Esophagus squamous epithelium (tissue), 5 donors: ENCODE data around the gene PHIP. TPM values are rescaled to one million over a fixed set of nuclear protein-coding genes. Genes with fewer than 3 reads are reported as not detected.
"Not testable (repeated sequence)": the region's sequence is repeated elsewhere in the genome, so short reads cannot be mapped to it uniquely, and the experiment has no call there.

Source experiments
- DNase-seq: peaks from one replicate; lab custom pipeline; 2025; lab: John Stamatoyannopoulos, UW
- H3K27ac ChIP-seq, 4 donors: fragments of 200-600 bp; sonication (generic); one replicate each; pipeline ENCODE4 v1.5.1; 2016 to 2019; ENCODE audit warnings: mild to moderate bottlenecking in 1 of 4
- H3K27me3 ChIP-seq, 4 donors: fragments of 200-600 bp; sonication (generic); 1 replicate in 3 of 4; 2 replicates in 1 of 4; pipeline versions ENCODE4 v1.5.1 to v1.6.0; 2017 to 2021; ENCODE audit warnings: antibody characterized with exemption in 1 of 4
- H3K36me3 ChIP-seq, 3 donors: fragments of 200-600 bp; sonication (generic); one replicate each; pipeline ENCODE4 v1.5.1; 2016 to 2019
- H3K4me1 ChIP-seq, 3 donors: fragments of 200-600 bp; sonication (generic); one replicate each; pipeline ENCODE4 v1.5.1; 2017 to 2019
- H3K4me3 ChIP-seq, 4 donors: fragments of 200-600 bp; sonication (generic); 1 replicate in 3 of 4; 2 replicates in 1 of 4; pipeline ENCODE4 v1.5.1; 2016 to 2019; ENCODE audit warnings: mild to moderate bottlenecking in 2 of 4, moderate library complexity in 1 of 4
- H3K9me3 ChIP-seq, 3 donors: fragments of 200-600 bp; sonication (generic); one replicate each; pipeline ENCODE4 v1.5.1; 2016 to 2019
- CTCF ChIP-seq, 6 experiments: fragments of 450-650 bp in 4 of 6; fragments of 200-600 bp in 2 of 6; sonication (generic) in 2 of 6; IDR thresholded peaks; one replicate each; pipeline ENCODE4 v1.5.1; 2016 to 2019; ENCODE audit warnings: antibody characterized with exemption in 6 of 6, mild to moderate bottlenecking in 4 of 6, moderate library complexity in 4 of 6
- POLR2A ChIP-seq, 4 donors: fragments of 450-650 bp; IDR thresholded peaks; one replicate each; pipeline ENCODE4 v1.6.1; 2017; ENCODE audit warnings: antibody characterized with exemption in 4 of 4, mild to moderate bottlenecking in 4 of 4, moderate library complexity in 3 of 4
- WGBS, 2 donors: methylation state at CpG; one replicate each; pipeline ENCODE4 v1.1.5; 2018; 5-methylcytosine and 5-hydroxymethylcytosine counted together
- intact Hi-C: fragments of 100-400 bp; cut with DNase I; formaldehyde crosslinking; loops from one replicate; pipeline ENCODE4 v1.15.0; 2022
- total RNA-seq, 4 donors: library from RNA; depleted of rRNA; stranded (reverse); fragments of >200 nt; gene quantifications; one replicate each; pipeline ENCODE4 v1.1.0, GENCODE V29; 2016
- donor health status: DM: yes; HTN: yes; CAD: no.

The PHIP gene
- total RNA-seq, 4 donors from 2014 or later, result 11.5 to 24.0 (median 17.1) TPM

GRCh38 chr6:78942446-78942845 lies 135.6 kb downstream of the PHIP start:
- Histone ChIP-seq H3K27ac (no peak overlapping the region), H3K4me3 (no peak overlapping the region), H3K36me3 (peaks cover 0 to 96% (median 3%) of the 10 kb centered on the region in 3 donors), H3K4me1 (no peaks in the 10 kb centered on the region), H3K27me3 (no peaks in the 10 kb centered on the region), H3K9me3 (no peaks in the 10 kb centered on the region)
- DNase-seq, result no peak
- intact Hi-C loops, result no loop called here
- TF ChIP-seq CTCF (IDR thresholded peaks at IDR 0.05), result no peak
- WGBS, 2 donors, result 100% methylated on average over 1 of the region's 1 CpG

- 89 to 90% methylated on average over 2 of the region's 2 CpGs for WGBS, 2 donors
- TF ChIP-seq POLR2A (IDR thresholded peaks at IDR 0.05), result no peak
- no peak for TF ChIP-seq CTCF (IDR thresholded peaks at IDR 0.05)
- Histone ChIP-seq H3K9me3 (no peaks in the 10 kb centered on the region), H3K27me3 (no peaks in the 10 kb centered on the region), H3K4me3 (no peak overlapping the region), H3K4me1 (no peaks in the 10 kb centered on the region), H3K27ac (no peak overlapping the region), H3K36me3 (peaks cover 0 to 46% (median 0%) of the 10 kb centered on the region in 3 donors)
- DNase-seq, result no peak
- intact Hi-C loops, result no loop called here
Observed at GRCh38 chr6:78936515-78936914, 141.5 kb downstream of the PHIP start.

GRCh38 chr6:78935553-78935952 lies 142.5 kb downstream of the PHIP start:
- intact Hi-C loops, result no loop called here
- Histone ChIP-seq H3K9me3 (no peaks in the 10 kb centered on the region), H3K4me3 (no peak overlapping the region), H3K4me1 (no peaks in the 10 kb centered on the region), H3K36me3 (peaks cover 0 to 36% (median 0%) of the 10 kb centered on the region in 3 donors), H3K27ac (no peak overlapping the region), H3K27me3 (no peaks in the 10 kb centered on the region)
- DNase-seq, result no peak
- 98 to 100% methylated on average over 2 of the region's 2 CpGs for WGBS, 2 donors
- TF ChIP-seq CTCF (IDR thresholded peaks at IDR 0.05) (no peak), POLR2A (IDR thresholded peaks at IDR 0.05) (no peak)

- Histone ChIP-seq H3K9me3 (peaks cover 0 to 12% (median 7%) of the 10 kb centered on the region in 3 donors), H3K27ac (no peak overlapping the region)
- intact Hi-C loops, result no loop called here
Observed at GRCh38 chr6:78925317-78925716, 152.7 kb downstream of the PHIP start.

GRCh38 chr6:78921168-78921567 lies 156.9 kb downstream of the PHIP start:
- intact Hi-C loops, H3K27ac ChIP-seq: not testable (repeated sequence)
- 89 to 100% methylated on average over 2 to 3 of the region's 10 CpGs for WGBS, 2 donors

More at GRCh38 chr6:78925317-78925716, 152.7 kb downstream of the PHIP start:
- H3K36me3 ChIP-seq, result no peaks in the 10 kb centered on the region
- no peak for TF ChIP-seq CTCF (IDR thresholded peaks at IDR 0.05)
- TF ChIP-seq POLR2A (IDR thresholded peaks at IDR 0.05), result no peak
- no peaks in the 10 kb centered on the region for H3K27me3 ChIP-seq
- H3K4me1 ChIP-seq, result no peaks in the 10 kb centered on the region
- DNase-seq, result no peak
- no peak overlapping the region for H3K4me3 ChIP-seq
- WGBS, 2 donors, result 83 to 84% methylated on average over 3 of the region's 3 CpGs

GRCh38 chr6:78917788-78918187 lies 160.3 kb downstream of the PHIP start:
- Histone ChIP-seq H3K27me3 (no peaks in the 10 kb centered on the region), H3K9me3 (peaks cover 0 to 26% (median 9%) of the 10 kb centered on the region in 3 donors), H3K27ac (no peak overlapping the region), H3K36me3 (no peaks in the 10 kb centered on the region), H3K4me3 (no peak overlapping the region), H3K4me1 (peaks cover 0 to 3% (median 0%) of the 10 kb centered on the region in 3 donors)
- intact Hi-C loops, result no loop called here
- WGBS, 2 donors, result 91 to 92% methylated on average over 1 of the region's 1 CpG
- TF ChIP-seq CTCF (IDR thresholded peaks at IDR 0.05) (no peak), POLR2A (IDR thresholded peaks at IDR 0.05) (no peak)
- DNase-seq, result no peak

More at GRCh38 chr6:78921168-78921567, 156.9 kb downstream of the PHIP start:
- H3K4me3 ChIP-seq, DNase-seq, H3K4me1 ChIP-seq, H3K27me3 ChIP-seq, H3K36me3 ChIP-seq: not testable (repeated sequence)
- H3K9me3 ChIP-seq, result peaks cover 0 to 26% (median 9%) of the 10 kb centered on the region in 3 donors
